ENCODE results near the gene SOX13. TPM values are rescaled to one million over a fixed set of nuclear protein-coding genes. Genes with fewer than 3 reads are reported as not detected.
A peak's percentile ranks its signal among the peaks of the same experiment; 100 is the strongest.

SOX13 gene
- total RNA-seq, 1 donor from 2014 or later = 4.7 TPM

DNA sequence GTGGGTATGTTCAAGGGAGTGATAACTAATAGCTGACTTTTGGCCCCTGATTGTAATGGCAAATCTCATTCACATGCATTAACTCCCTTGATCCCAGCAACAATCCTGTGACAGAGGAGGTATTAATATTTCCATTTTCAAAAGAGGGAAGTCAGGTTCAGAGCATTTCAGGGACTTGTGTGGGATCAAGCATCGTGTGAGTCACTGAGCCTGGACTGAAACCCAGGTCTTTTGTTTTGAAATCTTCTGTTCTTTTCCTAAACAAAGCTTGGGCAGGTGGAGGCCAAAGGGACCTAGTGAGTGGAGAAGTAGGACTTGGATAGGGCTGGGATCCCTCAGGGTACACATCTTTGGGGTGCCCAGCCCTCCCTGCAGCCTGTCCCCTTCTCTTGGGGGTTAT, 41.0 kb downstream of the SOX13 start:
- H3K4me3 ChIP-seq (ENCODE audit: low read length in 3 of 3) = no peak overlapping the region
- no peak overlapping the region for H3K9ac ChIP-seq (ENCODE audit: low read depth in 1 of 3, low read length in 3 of 3)
- no peaks in the 10 kb centered on the region for H3K27me3 ChIP-seq (ENCODE audit: control insufficient read depth in 3 of 3, insufficient read depth in 3 of 3, low read length in 3 of 3)
- H3K27ac ChIP-seq (ENCODE audit: low read depth, low read length) = no peak overlapping the region
- H3K36me3 ChIP-seq (ENCODE audit: control insufficient read depth in 3 of 3, insufficient read depth in 3 of 3, low read length in 3 of 3) = peaks cover 7 to 23% (median 18%) of the 10 kb centered on the region in 3 donors
- no peaks in the 10 kb centered on the region for H3K9me3 ChIP-seq (ENCODE audit: control insufficient read depth in 3 of 3, low read length in 3 of 3)
- H3K4me1 ChIP-seq (ENCODE audit: control insufficient read depth in 3 of 3, insufficient read depth in 3 of 3, low read length in 3 of 3) = peaks cover 0 to 14% (median 5%) of the 10 kb centered on the region in 3 donors

DNA sequence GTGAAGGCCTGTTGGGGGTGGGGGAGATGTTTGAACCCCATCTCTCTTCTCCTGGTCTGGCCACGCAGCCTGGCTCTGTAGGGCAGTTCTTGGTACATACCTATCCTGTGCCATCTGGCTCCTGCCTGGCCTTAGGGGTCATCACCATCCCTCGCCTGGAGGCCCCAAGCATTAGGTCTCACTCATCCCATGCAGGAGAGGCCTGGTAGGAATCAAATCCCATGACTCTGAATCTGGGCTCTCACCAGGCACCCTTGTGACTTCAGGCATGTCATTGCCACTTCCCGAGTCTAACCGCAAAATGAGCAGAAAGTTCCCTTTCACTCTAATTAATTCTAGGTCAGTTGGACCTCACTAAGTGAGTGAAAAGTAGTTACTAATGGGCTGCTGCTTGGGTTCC, 41.7 kb downstream of the SOX13 start:
- Histone ChIP-seq H3K27ac (ENCODE audit: low read depth, low read length) (no peak overlapping the region), H3K4me3 (ENCODE audit: low read length in 3 of 3) (no peak overlapping the region), H3K36me3 (ENCODE audit: control insufficient read depth in 3 of 3, insufficient read depth in 3 of 3, low read length in 3 of 3) (peaks cover 12 to 30% (median 18%) of the 10 kb centered on the region in 3 donors), H3K9me3 (ENCODE audit: control insufficient read depth in 3 of 3, low read length in 3 of 3) (no peaks in the 10 kb centered on the region), H3K4me1 (ENCODE audit: control insufficient read depth in 3 of 3, insufficient read depth in 3 of 3, low read length in 3 of 3) (peaks cover 0 to 12% (median 0%) of the 10 kb centered on the region in 3 donors), H3K9ac (ENCODE audit: low read depth in 1 of 3, low read length in 3 of 3) (no peak overlapping the region), H3K27me3 (ENCODE audit: control insufficient read depth in 3 of 3, insufficient read depth in 3 of 3, low read length in 3 of 3) (no peaks in the 10 kb centered on the region)

DNA sequence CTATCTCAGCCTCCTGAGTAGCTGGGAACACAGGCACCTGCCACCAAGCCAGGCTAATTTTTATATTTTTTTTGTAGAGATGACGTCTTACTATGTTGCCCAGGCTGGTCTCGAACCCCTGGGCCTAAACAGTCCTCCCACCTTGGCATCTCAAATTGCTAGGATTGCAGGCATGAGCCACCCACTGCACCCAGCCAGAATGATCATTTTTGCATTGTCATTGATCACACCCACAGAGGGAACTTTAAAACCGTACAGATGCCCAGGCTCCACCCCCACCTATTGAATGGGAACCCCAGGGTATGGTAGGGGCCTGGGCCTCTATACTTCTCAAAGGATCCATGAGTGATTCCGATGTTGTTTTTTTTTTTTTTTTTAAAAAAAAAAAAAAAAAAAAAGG, 42.2 kb downstream of the SOX13 start:
- Histone ChIP-seq H3K9me3 (ENCODE audit: control insufficient read depth in 3 of 3, low read length in 3 of 3) (no peaks in the 10 kb centered on the region), H3K27ac (ENCODE audit: low read depth, low read length) (no peak overlapping the region), H3K36me3 (ENCODE audit: control insufficient read depth in 3 of 3, insufficient read depth in 3 of 3, low read length in 3 of 3) (peaks cover 12 to 30% (median 18%) of the 10 kb centered on the region in 3 donors), H3K4me1 (ENCODE audit: control insufficient read depth in 3 of 3, insufficient read depth in 3 of 3, low read length in 3 of 3) (peaks cover 0 to 12% (median 0%) of the 10 kb centered on the region in 3 donors), H3K27me3 (ENCODE audit: control insufficient read depth in 3 of 3, insufficient read depth in 3 of 3, low read length in 3 of 3) (no peaks in the 10 kb centered on the region), H3K4me3 (ENCODE audit: low read length in 3 of 3) (no peak overlapping the region), H3K9ac (ENCODE audit: low read depth in 1 of 3, low read length in 3 of 3) (no peak overlapping the region)

DNA sequence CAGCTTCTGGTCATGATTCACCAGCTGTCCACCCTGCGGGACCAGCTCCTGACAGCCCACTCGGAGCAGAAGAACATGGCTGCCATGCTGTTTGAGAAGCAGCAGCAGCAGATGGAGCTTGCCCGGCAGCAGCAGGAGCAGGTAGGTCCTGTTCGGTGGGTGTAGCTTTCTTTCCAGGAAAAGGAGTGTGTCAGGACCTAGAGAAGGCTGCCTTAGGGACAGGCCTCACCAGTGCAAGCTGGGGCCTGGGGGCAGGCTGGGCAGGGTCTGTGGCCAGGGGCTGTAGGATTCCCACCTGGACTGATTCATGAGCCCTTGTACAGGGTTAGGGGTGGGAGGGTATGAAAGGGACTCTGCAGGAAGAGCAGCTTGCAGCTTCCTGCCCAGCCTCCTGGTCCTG, 43.6 kb downstream of the SOX13 start:
- peaks cover 18 to 37% (median 19%) of the 10 kb centered on the region in 3 donors for H3K36me3 ChIP-seq (ENCODE audit: control insufficient read depth in 3 of 3, insufficient read depth in 3 of 3, low read length in 3 of 3)

DNA sequence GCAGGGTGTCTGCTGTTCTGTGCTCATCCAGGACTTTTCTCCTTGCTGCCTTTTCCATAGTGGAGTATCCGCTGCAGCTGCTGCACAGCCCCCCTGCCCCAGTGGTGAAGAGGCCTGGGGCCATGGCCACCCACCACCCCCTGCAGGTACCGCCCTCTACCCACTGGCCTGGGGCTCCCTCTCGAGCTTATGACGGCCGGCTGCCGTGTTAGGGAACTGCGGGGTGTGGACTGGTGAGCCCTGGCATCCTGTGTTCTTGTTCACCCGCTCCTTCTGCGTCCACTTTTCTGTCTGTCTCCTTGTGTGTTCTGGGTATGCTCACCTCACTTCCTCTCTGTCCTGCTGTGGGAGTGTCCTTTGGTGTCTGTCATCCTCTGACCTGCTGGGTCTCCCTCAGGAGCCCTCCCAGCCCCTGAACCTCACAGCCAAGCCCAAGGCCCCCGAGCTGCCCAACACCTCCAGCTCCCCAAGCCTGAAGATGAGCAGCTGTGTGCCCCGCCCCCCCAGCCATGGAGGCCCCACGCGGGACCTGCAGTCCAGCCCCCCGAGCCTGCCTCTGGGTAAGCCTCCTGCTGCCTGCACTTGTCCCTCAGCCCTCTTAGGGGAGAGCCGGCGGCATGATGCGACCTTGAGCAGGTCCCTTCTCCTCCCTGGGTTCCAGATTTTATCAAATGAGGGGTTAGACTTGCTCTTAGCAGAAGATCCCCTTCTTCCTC, 49.1 kb downstream of the SOX13 start:
- Histone ChIP-seq H3K4me1 (ENCODE audit: control insufficient read depth in 3 of 3, insufficient read depth in 3 of 3, low read length in 3 of 3) (peaks cover 9 to 14% (median 10%) of the 10 kb centered on the region in 3 donors), H3K27me3 (ENCODE audit: control insufficient read depth in 3 of 3, insufficient read depth in 3 of 3, low read length in 3 of 3) (no peaks in the 10 kb centered on the region), H3K9me3 (ENCODE audit: control insufficient read depth in 3 of 3, low read length in 3 of 3) (no peaks in the 10 kb centered on the region), H3K4me3 (ENCODE audit: low read length in 3 of 3) (no peak overlapping the region), H3K9ac (ENCODE audit: low read depth in 1 of 3, low read length in 3 of 3) (no peak overlapping the region), H3K36me3 (ENCODE audit: control insufficient read depth in 3 of 3, insufficient read depth in 3 of 3, low read length in 3 of 3) (peaks cover 43 to 54% (median 48%) of the 10 kb centered on the region in 3 donors), H3K27ac (ENCODE audit: low read depth, low read length) (no peak overlapping the region)

More for the DNA sequence above, 43.6 kb downstream of the SOX13 start:
- peaks cover 0 to 7% (median 0%) of the 10 kb centered on the region in 3 donors for H3K4me1 ChIP-seq (ENCODE audit: control insufficient read depth in 3 of 3, insufficient read depth in 3 of 3, low read length in 3 of 3)
- H3K4me3 ChIP-seq (ENCODE audit: low read length in 3 of 3) = no peak overlapping the region
- H3K9me3 ChIP-seq (ENCODE audit: control insufficient read depth in 3 of 3, low read length in 3 of 3) = no peaks in the 10 kb centered on the region
- no peaks in the 10 kb centered on the region for H3K27me3 ChIP-seq (ENCODE audit: control insufficient read depth in 3 of 3, insufficient read depth in 3 of 3, low read length in 3 of 3)
- no peak overlapping the region for H3K9ac ChIP-seq (ENCODE audit: low read depth in 1 of 3, low read length in 3 of 3)
- no peak overlapping the region for H3K27ac ChIP-seq (ENCODE audit: low read depth, low read length)

DNA sequence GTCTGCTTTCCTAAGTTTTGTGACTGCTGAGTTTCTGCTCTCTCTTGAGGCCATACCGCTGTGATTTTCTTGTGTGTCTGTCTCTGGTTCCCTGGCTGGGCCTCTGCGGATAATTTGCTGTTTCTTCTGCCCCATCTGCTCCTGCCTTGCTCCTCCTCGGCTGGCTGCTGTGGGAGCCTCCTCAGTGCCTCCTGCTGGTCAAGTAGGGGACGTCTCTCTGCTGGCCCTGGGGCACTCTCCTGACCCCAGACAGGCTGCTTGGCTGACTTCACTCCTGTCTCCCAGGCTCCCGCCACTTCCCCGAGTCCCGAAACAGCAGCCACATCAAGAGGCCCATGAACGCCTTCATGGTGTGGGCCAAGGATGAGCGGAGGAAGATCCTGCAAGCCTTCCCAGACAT, 50.5 kb downstream of the SOX13 start:
- no peak overlapping the region for H3K9ac ChIP-seq (ENCODE audit: low read depth in 1 of 3, low read length in 3 of 3)
- H3K27ac ChIP-seq (ENCODE audit: low read depth, low read length) = no peak overlapping the region
- H3K36me3 ChIP-seq (ENCODE audit: control insufficient read depth in 3 of 3, insufficient read depth in 3 of 3, low read length in 3 of 3) = peaks cover 37 to 49% (median 46%) of the 10 kb centered on the region in 3 donors
- H3K9me3 ChIP-seq (ENCODE audit: control insufficient read depth in 3 of 3, low read length in 3 of 3) = no peaks in the 10 kb centered on the region
- H3K27me3 ChIP-seq (ENCODE audit: control insufficient read depth in 3 of 3, insufficient read depth in 3 of 3, low read length in 3 of 3) = no peaks in the 10 kb centered on the region
- H3K4me3 ChIP-seq (ENCODE audit: low read length in 3 of 3) = no peak overlapping the region
- peaks cover 11 to 23% (median 13%) of the 10 kb centered on the region in 3 donors for H3K4me1 ChIP-seq (ENCODE audit: control insufficient read depth in 3 of 3, insufficient read depth in 3 of 3, low read length in 3 of 3)

DNA sequence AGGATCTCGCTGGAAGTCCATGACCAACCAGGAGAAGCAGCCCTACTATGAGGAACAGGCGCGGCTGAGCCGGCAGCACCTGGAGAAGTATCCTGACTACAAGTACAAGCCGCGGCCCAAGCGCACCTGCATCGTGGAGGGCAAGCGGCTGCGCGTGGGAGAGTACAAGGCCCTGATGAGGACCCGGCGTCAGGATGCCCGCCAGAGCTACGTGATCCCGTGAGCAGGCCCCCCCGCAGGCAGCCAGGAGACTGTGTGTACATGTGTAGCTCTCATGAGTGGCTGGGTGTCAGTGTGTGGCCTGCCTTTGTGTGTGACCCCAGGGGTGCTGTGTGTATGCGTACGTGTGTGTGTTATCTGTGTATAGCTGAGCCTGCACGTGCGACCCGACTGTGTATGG, 51.7 kb downstream of the SOX13 start:
- no peaks in the 10 kb centered on the region for H3K27me3 ChIP-seq (ENCODE audit: control insufficient read depth in 3 of 3, insufficient read depth in 3 of 3, low read length in 3 of 3)
- peaks cover 33 to 38% (median 37%) of the 10 kb centered on the region in 3 donors for H3K36me3 ChIP-seq (ENCODE audit: control insufficient read depth in 3 of 3, insufficient read depth in 3 of 3, low read length in 3 of 3)
- no peaks in the 10 kb centered on the region for H3K9me3 ChIP-seq (ENCODE audit: control insufficient read depth in 3 of 3, low read length in 3 of 3)
- no peak overlapping the region for H3K4me3 ChIP-seq (ENCODE audit: low read length in 3 of 3)
- no peak overlapping the region for H3K27ac ChIP-seq (ENCODE audit: low read depth, low read length)
- no peak overlapping the region for H3K9ac ChIP-seq (ENCODE audit: low read depth in 1 of 3, low read length in 3 of 3)
- peaks cover 21 to 33% (median 22%) of the 10 kb centered on the region in 3 donors for H3K4me1 ChIP-seq (ENCODE audit: control insufficient read depth in 3 of 3, insufficient read depth in 3 of 3, low read length in 3 of 3)

DNA sequence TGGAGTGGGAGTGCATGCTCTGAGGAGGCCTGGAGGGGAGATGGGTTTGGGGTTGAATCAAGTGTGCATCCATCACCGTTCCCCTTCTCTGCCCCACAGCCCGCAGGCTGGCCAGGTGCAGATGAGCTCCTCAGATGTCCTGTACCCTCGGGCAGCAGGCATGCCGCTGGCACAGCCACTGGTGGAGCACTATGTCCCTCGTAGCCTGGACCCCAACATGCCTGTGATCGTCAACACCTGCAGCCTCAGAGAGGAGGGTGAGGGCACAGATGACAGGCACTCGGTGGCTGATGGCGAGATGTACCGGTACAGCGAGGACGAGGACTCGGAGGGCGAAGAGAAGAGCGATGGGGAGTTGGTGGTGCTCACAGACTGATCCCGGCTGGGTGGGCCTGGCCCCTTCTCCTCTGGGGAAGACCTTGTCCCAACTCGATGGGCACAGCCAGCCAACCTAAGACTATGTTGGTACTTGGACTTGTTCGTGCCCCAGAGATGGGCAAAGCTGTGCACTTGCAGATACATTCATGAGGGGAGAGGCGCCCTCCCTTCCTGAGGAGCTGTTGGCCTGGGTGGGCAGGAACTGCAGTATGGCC, 52.9 kb downstream of the SOX13 start:
- peak overlapping the region in 1 of 3 donors; percentile 3 for H3K9ac ChIP-seq (ENCODE audit: low read depth in 1 of 3, low read length in 3 of 3)
- no peak overlapping the region for H3K4me3 ChIP-seq (ENCODE audit: low read length in 3 of 3)
- H3K27me3 ChIP-seq (ENCODE audit: control insufficient read depth in 3 of 3, insufficient read depth in 3 of 3, low read length in 3 of 3) = no peaks in the 10 kb centered on the region
- H3K4me1 ChIP-seq (ENCODE audit: control insufficient read depth in 3 of 3, insufficient read depth in 3 of 3, low read length in 3 of 3) = peaks cover 21 to 35% (median 23%) of the 10 kb centered on the region in 3 donors
- H3K27ac ChIP-seq (ENCODE audit: low read depth, low read length) = no peak overlapping the region
- H3K9me3 ChIP-seq (ENCODE audit: control insufficient read depth in 3 of 3, low read length in 3 of 3) = no peaks in the 10 kb centered on the region
- peaks cover 31 to 34% (median 31%) of the 10 kb centered on the region in 3 donors for H3K36me3 ChIP-seq (ENCODE audit: control insufficient read depth in 3 of 3, insufficient read depth in 3 of 3, low read length in 3 of 3)

DNA sequence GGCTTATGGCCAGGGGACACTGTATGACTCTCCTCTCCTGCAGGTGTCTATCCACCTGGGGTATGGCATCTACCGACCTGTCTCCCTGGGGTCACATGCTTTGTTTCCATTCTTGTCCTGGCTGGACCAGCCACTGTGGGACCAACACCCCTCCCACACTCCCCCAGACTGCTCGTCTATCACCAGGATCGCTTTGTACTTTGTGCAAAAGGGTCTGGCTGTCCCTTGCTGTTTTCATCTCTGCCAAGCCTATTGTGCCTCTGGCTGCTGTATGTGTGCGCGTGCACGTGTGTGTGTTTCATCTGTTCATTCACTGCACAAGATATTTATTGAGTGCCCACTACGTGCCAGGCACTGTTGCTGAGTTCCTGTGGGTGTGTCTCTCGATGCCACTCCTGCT, 53.5 kb downstream of the SOX13 start:
- Histone ChIP-seq H3K27ac (ENCODE audit: low read depth, low read length) (no peak overlapping the region), H3K36me3 (ENCODE audit: control insufficient read depth in 3 of 3, insufficient read depth in 3 of 3, low read length in 3 of 3) (peaks cover 31 to 32% (median 31%) of the 10 kb centered on the region in 3 donors)

DNA sequence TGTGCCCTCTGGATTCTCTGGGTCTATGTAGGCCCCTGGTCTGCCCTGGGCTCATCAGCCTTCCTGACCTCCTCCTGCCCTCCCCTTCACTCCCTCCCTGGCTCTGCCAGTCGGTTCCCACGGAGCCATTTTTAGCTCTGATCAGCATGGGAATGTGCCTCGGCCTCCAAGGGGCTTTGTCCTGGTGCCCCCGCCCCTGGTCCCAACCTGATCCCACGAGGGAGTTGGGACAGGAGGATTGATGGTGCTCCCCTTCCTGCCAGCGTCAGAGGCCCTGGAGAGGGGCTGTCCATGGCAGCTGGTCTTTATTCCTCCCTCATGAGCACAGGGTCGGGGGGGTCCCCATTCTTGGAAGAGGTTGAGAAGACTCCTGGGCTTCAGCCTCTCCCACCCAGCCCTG, 54.0 kb downstream of the SOX13 start:
- Histone ChIP-seq H3K27ac (ENCODE audit: low read depth, low read length) (no peak overlapping the region), H3K27me3 (ENCODE audit: control insufficient read depth in 3 of 3, insufficient read depth in 3 of 3, low read length in 3 of 3) (no peaks in the 10 kb centered on the region), H3K4me3 (ENCODE audit: low read length in 3 of 3) (no peak overlapping the region), H3K9ac (ENCODE audit: low read depth in 1 of 3, low read length in 3 of 3) (no peak overlapping the region), H3K4me1 (ENCODE audit: control insufficient read depth in 3 of 3, insufficient read depth in 3 of 3, low read length in 3 of 3) (peaks cover 21 to 40% (median 31%) of the 10 kb centered on the region in 3 donors), H3K9me3 (ENCODE audit: control insufficient read depth in 3 of 3, low read length in 3 of 3) (no peaks in the 10 kb centered on the region), H3K36me3 (ENCODE audit: control insufficient read depth in 3 of 3, insufficient read depth in 3 of 3, low read length in 3 of 3) (peaks cover 26 to 31% (median 30%) of the 10 kb centered on the region in 3 donors)

More for the DNA sequence above, 53.5 kb downstream of the SOX13 start:
- Histone ChIP-seq H3K4me3 (ENCODE audit: low read length in 3 of 3) (no peak overlapping the region), H3K9ac (ENCODE audit: low read depth in 1 of 3, low read length in 3 of 3) (peak overlapping the region in 1 of 3 donors; percentile 3), H3K9me3 (ENCODE audit: control insufficient read depth in 3 of 3, low read length in 3 of 3) (no peaks in the 10 kb centered on the region), H3K27me3 (ENCODE audit: control insufficient read depth in 3 of 3, insufficient read depth in 3 of 3, low read length in 3 of 3) (no peaks in the 10 kb centered on the region), H3K4me1 (ENCODE audit: control insufficient read depth in 3 of 3, insufficient read depth in 3 of 3, low read length in 3 of 3) (peaks cover 21 to 39% (median 28%) of the 10 kb centered on the region in 3 donors)

Measured in skeletal muscle tissue (tissue), 4 donors.